ENCODE measurements around the gene ADAMTSL2. TPM values are rescaled to one million over a fixed set of nuclear protein-coding genes. Genes with fewer than 3 reads are reported as not detected.

The ADAMTSL2 gene
- total and polyA plus RNA-seq, 4 donors: 1.8 to 18.2 (median 7.7) TPM

DNA sequence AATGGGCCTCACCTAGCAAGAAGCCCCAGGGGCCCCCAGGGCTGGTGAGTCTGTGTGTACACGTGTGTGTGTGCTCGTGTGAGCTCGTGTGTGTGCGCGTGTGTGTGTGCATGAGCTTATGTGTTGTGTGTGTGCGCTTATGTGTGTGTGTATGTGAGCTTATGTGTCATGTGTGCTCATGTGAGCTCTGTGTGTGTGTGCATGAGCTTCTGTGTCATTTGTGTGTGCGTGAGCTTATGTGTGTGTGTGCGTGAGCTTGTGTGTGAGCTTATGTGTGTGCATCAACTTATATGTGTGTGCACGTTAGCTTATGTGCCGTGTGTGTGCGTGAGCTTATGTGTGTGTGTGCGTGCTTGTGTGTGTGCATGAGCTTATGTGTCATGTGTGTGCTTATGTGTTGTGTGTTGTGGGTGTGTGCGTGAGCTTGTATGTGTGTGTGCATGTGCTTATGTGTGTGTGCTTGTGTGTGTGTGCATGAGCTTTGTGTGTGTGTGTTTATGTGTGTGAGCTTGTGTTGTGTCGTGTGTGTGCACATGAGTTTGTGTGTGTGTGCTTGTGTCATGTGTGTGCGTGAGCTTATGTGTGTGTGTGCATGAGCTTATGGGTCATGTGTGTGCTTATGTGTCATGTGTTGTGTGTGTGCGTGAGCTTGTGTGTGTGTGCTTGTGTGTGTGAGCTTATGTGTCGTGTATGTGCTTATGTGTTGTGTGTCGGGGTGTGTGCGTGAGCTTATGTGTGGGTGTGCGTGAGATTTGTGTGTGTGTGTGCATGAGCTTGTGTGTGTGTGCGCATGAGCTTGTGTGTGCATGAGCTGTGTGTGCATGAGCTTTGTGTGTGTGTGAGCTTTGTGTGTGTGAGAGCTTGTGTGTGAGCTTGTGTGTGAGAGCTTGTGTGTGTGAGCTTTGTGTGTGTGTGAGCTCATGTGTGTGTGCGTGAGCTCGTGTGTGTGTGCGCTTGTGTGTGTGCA lies 38.9 kb upstream of the ADAMTSL2 start:
- Histone ChIP-seq H3K27ac (ENCODE audit: low read depth in 1 of 2, low read length in 2 of 2) (no peak overlapping the region), H3K4me1 (ENCODE audit: control insufficient read depth in 4 of 4, insufficient read depth in 4 of 4, low read length in 3 of 4) (peaks cover 3 to 23% (median 12%) of the 10 kb centered on the region in 4 donors), H3K9ac (ENCODE audit: low read depth in 1 of 2, low read length in 2 of 2) (no peak overlapping the region), H3K9me3 (ENCODE audit: control insufficient read depth in 4 of 4, low read length in 3 of 4) (no peaks in the 10 kb centered on the region), H3K36me3 (ENCODE audit: control insufficient read depth in 4 of 4, insufficient read depth in 3 of 4, low read depth in 1 of 4, low read length in 3 of 4) (no peaks in the 10 kb centered on the region), H3K27me3 (ENCODE audit: control insufficient read depth in 4 of 4, insufficient read depth in 4 of 4, low read length in 3 of 4) (no peaks in the 10 kb centered on the region), H3K4me3 (ENCODE audit: low read depth in 1 of 3, low read length in 3 of 3) (no peak overlapping the region)
- DNase-seq (ENCODE audit: low spot score): no peak
- WGBS: 96% methylated on average over 24 of the region's 24 CpGs
- no peak for TF ChIP-seq HNF4A (conservative IDR thresholded peaks at IDR 0.05)
- TF ChIP-seq, protein P1, sequence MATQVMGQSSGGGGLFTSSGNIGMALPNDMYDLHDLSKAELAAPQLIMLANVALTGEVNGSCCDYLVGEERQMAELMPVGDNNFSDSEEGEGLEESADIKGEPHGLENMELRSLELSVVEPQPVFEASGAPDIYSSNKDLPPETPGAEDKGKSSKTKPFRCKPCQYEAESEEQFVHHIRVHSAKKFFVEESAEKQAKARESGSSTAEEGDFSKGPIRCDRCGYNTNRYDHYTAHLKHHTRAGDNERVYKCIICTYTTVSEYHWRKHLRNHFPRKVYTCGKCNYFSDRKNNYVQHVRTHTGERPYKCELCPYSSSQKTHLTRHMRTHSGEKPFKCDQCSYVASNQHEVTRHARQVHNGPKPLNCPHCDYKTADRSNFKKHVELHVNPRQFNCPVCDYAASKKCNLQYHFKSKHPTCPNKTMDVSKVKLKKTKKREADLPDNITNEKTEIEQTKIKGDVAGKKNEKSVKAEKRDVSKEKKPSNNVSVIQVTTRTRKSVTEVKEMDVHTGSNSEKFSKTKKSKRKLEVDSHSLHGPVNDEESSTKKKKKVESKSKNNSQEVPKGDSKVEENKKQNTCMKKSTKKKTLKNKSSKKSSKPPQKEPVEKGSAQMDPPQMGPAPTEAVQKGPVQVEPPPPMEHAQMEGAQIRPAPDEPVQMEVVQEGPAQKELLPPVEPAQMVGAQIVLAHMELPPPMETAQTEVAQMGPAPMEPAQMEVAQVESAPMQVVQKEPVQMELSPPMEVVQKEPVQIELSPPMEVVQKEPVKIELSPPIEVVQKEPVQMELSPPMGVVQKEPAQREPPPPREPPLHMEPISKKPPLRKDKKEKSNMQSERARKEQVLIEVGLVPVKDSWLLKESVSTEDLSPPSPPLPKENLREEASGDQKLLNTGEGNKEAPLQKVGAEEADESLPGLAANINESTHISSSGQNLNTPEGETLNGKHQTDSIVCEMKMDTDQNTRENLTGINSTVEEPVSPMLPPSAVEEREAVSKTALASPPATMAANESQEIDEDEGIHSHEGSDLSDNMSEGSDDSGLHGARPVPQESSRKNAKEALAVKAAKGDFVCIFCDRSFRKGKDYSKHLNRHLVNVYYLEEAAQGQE (IDR thresholded peaks at IDR 0.05): no peak
- no peak for TF ChIP-seq FOXA2 (IDR thresholded peaks at IDR 0.05)
- TF ChIP-seq, protein P2, sequence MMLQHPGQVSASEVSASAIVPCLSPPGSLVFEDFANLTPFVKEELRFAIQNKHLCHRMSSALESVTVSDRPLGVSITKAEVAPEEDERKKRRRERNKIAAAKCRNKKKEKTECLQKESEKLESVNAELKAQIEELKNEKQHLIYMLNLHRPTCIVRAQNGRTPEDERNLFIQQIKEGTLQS (IDR thresholded peaks at IDR 0.05): no peak
- TF ChIP-seq SP1 (IDR thresholded peaks at IDR 0.05): no peak
- TF ChIP-seq, protein P3, sequence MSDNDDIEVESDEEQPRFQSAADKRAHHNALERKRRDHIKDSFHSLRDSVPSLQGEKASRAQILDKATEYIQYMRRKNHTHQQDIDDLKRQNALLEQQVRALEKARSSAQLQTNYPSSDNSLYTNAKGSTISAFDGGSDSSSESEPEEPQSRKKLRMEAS (IDR thresholded peaks at IDR 0.05): no peak
- TF ChIP-seq GABPA (IDR thresholded peaks at IDR 0.05 in 1 of 2, conservative IDR thresholded peaks at IDR 0.05 in 1 of 2): no peak
- TF ChIP-seq, protein P4, sequence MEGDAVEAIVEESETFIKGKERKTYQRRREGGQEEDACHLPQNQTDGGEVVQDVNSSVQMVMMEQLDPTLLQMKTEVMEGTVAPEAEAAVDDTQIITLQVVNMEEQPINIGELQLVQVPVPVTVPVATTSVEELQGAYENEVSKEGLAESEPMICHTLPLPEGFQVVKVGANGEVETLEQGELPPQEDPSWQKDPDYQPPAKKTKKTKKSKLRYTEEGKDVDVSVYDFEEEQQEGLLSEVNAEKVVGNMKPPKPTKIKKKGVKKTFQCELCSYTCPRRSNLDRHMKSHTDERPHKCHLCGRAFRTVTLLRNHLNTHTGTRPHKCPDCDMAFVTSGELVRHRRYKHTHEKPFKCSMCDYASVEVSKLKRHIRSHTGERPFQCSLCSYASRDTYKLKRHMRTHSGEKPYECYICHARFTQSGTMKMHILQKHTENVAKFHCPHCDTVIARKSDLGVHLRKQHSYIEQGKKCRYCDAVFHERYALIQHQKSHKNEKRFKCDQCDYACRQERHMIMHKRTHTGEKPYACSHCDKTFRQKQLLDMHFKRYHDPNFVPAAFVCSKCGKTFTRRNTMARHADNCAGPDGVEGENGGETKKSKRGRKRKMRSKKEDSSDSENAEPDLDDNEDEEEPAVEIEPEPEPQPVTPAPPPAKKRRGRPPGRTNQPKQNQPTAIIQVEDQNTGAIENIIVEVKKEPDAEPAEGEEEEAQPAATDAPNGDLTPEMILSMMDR (IDR thresholded peaks at IDR 0.05; ENCODE audit: low read depth, low read length, missing input control): no peak
- no peak for TF ChIP-seq RAD21 (IDR thresholded peaks at IDR 0.05)
- TF ChIP-seq JUND (IDR thresholded peaks at IDR 0.05): no peak
- no peak for TF ChIP-seq HNF4G (IDR thresholded peaks at IDR 0.05)
- TF ChIP-seq, protein P5, sequence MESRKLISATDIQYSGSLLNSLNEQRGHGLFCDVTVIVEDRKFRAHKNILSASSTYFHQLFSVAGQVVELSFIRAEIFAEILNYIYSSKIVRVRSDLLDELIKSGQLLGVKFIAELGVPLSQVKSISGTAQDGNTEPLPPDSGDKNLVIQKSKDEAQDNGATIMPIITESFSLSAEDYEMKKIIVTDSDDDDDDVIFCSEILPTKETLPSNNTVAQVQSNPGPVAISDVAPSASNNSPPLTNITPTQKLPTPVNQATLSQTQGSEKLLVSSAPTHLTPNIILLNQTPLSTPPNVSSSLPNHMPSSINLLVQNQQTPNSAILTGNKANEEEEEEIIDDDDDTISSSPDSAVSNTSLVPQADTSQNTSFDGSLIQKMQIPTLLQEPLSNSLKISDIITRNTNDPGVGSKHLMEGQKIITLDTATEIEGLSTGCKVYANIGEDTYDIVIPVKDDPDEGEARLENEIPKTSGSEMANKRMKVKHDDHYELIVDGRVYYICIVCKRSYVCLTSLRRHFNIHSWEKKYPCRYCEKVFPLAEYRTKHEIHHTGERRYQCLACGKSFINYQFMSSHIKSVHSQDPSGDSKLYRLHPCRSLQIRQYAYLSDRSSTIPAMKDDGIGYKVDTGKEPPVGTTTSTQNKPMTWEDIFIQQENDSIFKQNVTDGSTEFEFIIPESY (IDR thresholded peaks at IDR 0.05): no peak
- TF ChIP-seq TAF1 (conservative IDR thresholded peaks at IDR 0.05): no peak
- TF ChIP-seq EGR1 (IDR thresholded peaks at IDR 0.05; ENCODE audit: low read depth in 2 of 2): no peak
- TF ChIP-seq FOXA1 (IDR thresholded peaks at IDR 0.05): no peak
- no peak for TF ChIP-seq NR2F2 (IDR thresholded peaks at IDR 0.05)
